ENCODE measurements around the gene CCT7.
"Not testable (repeated sequence)": the region's sequence is repeated elsewhere in the genome, so short reads cannot be mapped to it uniquely, and the experiment has no call there.

Gene CCT7

DNA sequence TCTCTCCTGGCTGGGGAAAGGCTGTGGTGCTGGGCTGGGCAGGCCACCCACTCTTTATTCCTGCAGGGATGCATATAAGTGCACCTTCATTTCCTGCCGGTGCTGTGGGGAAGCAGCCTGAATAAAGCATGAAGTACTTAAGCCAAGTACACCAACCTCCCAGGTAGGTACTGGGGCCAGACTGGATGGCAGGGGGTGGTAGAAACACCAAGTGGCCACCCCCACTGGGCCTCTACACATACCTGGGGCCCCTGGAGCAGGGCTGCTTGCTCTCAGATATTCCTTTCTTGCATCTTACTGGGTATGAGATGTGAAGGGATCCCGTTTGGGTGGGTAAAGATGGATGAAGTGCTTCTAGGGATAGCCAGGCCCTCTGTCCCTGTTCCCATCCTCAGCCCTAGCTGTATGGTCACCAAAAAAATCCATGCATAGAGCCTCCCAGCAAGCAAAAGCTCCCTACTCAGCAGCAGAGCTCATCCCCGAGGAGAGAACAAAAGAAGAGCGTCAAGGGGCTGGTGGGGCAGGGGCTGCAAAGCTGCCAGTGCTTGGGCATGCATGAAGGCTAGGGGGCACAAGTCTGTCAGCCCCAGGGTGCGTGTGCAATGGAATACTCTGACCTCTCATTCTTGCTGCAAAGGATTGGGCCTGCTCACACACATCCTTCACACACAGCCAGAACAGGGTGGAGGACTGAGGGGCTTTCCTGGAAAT is 22.0 kb downstream of the CCT7 start:
- DNase-seq, result no peak

DNA sequence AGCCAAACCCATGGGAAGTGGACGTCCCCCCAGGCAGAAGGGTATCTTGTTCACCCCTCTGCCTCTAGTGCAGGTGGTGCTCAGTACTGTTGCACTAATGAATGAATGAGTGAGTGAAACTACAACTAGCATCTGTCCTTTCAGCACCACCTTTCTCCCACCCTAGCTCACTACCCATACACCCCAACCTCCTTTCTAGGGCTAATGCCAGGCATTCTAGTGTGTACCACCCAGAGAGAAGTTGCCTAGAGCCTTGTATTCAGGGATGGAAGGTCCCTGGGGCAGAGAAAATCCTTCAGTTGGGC is 22.5 kb downstream of the CCT7 start:
- DNase-seq, result no peak

DNA sequence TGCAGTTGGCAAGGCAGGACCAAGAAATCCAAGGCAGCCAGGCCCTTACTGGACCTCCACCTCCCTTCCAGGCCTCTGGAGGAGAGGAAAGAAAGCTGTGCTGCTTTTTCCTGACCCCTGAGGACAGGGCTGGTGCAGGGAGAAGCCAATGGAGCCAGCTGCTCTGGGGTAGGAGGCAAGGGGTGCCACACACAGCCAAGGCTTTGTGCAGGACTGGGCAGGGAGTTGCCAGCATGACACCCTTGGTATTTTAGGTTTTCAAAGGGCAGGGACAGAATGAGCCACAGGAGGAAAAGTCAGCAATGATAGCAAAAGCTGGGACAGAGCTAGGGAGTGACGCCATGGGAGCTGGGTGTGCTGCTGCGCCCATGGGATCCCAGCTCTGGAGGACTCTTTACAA is 22.9 kb downstream of the CCT7 start:
- DNase-seq, result no peak

DNA sequence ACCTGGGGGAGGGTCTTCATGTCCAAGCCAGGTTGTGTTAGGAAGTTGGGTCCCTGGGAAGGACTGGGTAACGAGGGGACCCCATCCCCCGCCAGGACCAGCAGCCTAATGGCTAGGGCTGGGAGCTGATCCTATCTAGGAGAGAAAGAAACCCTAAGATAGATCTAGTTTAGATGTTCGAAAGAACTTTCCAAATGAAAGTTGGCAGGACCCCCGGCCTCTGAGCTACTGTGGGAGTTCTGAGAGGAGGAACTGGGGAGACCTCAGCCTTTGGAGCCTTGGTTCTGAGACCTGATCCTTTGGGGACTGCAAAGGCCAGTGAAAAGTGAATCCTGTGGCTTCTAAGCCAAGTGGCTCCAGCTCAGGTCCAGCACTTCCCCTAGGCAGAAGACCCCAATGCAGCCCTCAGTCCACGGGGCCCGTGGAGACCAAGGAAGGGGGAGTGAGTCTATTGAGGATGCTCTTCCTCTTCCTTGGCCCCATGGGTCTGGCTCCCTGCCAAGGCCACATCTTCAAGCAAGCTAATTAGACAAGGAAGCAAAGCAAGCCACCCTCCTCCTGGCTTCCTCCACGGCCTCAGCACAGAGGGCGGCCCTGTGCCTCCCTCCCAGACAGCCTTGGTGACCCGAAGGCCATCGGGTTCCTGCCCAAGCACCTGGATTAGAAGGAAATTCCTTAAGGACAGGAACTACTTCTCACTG is 23.5 kb downstream of the CCT7 start:
- peak; percentile 51 for DNase-seq

DNA sequence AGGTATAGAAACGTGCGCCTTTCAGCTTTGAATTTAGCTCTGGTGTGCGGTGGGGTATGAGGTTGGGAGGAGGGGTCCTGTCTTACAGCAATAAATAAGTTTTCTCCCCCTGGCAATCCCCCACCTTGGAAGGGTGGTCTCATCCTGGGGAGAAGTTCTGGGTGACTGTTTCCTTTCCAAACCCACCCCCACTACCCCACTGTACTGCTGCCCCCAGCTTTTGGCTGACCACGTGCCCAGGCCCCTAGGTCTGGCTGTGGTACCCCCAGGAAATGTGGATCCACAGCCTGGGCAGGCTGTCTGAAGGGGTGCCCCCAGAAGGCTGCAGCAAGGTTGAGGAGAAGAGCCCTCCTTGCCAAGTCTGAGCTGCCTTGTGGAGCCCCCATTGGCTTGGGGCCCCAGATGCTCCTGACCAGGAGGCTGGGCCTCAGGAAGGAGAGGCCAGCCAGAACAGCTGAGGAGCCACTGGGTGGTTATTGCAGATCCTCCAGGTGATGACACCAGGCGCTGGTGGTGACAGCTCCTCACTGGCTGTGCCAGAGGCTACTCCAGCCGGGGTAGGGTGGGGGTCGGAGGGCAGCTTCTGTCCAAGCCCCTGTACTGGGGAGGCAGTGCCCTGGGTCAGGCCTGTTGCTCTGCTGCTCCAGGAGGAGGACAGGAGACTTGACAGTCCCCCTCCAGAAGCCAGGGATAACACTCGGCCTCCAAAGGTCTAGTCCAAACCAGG is 24.2 kb downstream of the CCT7 start:
- DNase-seq, result no peak

DNA sequence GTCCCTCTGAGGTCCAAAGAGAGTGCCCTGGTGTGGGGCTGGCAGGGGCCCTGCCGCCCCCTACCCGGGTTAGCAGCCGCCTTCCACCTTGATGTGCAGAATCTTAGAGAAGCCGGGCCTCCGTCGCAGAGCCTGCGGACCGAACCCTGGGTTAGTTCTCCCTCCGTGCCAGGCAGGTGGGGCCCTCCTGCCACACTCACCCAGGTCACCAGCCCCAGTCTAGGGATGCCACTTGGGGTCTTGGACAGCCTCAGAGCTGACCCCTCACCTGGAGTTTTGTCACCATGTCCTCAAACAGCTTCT is 24.8 kb downstream of the CCT7 start:
- no peak for DNase-seq

DNA sequence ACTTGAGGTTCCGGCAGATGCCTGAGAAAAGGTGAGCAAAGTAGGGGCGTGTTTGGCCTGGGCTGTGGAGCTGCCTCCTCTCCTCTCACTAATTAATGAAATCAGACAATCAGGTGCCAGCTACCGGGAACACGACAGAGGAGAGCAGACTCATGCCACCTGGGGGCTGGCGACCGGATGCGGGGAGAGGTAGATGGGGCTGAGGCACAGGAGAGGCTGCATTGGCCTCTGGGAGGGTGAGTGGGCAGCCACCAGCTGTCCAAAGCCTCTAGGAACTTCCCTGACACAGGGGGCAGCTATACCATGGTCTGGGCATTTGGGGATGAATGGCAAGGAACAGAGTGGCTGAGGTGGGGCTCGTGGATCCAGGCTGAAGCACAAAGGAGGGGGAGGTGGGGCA is 25.2 kb downstream of the CCT7 start:
- no peak for DNase-seq

DNA sequence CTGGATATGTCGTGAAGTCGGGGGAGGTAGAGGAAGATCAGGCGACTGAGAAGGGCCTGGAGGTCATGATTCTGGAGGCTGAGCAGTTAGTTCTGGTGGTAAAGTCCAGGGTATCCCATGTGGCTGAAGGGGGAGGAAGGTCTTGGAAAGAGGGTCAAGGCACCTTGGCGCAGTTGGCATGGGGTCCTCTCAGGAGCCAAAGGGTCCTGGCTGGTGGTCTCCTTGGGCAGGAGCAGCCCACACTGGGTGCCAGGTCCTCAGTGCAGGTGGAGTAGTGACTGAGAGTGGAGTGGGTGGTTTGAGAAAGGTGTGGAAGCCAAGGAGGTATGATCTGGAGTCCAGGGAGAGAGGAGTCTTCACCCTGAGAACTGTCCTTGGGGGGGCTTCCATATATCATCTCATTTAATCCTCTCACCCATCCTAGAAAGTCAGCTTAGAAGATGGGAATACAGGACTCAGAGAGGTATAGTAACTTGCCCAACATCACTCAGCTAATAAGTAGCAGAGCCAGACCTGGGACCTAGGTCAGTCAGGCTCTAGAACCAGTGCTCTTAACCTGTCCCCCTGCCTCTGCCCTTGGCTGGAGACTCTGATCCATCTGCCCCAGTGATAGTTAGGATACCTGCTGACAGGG is 25.7 kb downstream of the CCT7 start:
- DNase-seq, result no peak

DNA sequence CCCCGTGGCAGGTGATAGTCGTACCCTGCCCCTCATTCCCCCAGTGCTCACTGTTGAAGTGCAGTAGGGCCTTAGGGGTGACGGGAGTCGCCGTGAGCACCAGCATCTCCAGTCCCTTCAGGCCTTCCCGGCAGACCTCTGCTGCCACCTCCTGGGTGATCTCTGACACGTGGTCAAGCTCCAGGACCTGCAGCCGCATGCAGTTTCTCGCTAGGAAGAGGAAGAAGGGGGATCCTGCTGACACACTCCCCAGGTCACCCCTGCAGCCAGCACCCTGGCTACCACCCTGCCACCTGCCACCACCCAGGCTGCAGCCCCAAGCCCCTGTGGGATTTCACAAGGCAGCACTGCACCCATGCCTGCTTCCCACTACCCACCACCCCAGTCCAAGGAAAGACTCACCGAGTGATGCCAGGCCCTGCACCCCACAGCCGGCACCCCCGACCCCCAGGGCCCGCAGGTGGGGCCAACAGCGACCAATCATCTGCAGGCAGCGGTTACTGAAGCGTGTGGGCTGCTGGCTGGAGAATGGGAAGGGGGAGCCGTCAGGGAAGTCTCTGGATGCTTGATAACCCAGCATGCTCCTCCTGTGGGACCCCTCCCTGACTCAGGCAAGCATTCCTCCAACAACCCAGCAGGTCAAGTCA is 26.4 kb downstream of the CCT7 start:
- DNase-seq, result peak; percentile 67

DNA sequence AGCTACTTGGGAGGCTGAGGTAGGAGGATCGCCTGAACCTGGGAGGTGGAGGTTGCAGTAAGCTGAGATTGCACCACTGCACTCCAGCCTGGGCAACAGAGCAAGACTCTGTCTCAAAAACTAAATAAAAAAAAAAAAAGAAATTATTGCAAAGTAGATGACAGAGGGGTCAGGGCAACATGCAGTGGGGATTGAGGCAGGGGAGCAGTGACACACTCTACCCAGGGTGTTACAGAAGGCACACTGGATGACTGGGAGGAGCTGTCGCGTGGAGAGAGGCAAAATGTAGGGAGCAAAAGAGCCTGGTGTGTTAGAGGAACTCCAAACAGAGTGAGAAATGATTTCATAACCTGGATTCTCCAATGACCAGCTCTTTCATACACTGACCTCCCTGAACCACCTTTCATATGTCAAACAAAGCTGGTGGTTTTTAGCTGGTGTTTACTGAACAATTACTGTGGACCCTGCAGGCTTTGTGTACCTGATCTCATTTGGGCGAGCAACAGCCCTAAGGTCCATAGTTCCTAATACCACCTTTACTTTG is 28.1 kb downstream of the CCT7 start:
- DNase-seq, result no peak

DNA sequence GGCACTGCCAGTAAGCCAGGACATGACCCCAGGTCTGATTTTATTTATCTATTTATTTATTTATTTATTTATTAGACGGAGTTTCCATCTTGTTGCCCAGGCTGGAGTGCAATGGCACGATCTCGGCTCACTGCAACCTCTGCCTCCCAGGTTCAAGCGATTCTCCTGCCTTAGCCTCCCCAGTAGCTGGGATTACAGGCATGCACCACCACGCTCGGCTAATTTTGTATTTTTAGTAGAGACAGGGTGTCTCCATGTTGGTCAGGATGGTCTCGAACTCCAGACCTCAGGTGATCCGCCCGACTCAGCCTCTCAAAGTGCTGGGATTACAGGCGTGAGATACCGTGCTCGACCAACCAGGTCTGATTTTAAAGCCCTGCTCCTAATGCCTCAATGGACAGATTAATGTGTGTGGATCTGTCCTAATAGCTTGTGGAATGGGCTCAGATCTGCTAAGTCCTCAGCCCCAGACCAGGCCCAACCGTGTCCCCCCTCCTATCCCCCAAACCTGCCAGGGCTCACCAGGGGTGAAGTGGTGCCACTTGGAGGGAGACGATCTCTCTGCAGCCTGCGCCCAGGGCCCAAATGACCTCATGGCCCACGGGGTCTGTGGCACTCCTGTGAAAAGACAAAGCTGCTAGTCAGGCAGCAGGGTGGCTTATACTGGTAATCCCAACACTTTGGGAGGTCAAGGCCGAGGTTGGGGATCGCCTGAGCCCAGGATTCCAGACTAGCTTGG is 28.8 kb downstream of the CCT7 start:
- DNase-seq, result not testable (repeated sequence)

DNA sequence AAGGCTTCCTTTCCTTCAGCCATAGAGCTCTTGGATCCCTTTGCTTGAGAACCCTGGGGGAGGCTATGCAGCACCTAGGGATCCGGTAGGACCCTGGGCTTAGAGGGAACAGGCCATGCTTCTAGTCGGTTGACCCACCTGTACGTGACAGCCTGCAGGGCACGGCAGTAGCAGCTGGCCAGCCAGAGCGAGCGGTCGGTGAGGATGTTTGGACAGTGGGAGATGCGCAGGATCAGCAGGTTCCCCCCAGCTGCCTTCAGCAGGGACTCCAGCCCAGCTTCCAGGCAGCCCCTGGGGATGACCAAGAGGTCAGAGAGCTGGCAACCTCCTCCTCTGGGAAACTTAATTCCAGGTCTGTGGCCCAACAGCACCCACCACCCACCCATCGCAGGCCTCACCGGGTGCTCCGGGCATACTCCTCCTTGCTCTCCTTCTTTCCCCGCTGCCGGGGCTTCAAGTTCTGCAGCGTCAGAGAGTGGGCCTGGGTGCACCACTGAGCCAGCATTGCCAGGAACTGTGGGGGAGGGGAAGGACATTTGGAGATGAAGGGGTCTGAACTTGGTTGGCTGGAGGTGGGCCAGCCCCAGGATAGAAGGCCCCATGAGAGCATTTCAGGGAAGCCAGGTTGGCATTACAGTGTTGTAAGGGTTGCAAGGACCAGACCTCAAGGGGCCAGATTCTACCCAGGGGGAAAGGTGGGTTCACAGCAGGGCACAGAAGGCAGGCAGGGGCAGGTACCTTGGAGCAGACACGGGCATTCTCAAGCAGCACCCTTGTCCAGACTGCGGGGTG is 29.6 kb downstream of the CCT7 start:
- DNase-seq, result no peak

DNA sequence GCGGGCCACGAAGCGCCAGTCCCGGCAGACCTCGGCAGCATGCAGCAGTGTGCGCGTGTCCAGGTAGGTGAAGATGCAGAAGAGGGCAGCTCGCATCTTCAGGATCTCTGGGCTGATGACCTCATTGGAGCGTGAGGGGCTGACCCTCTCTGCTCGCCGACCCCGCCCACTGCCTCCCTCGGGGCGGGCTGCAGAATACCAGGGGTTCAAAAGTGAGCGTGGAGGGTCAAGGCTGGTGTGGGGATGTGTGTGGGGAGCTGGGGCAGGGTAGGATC is 30.2 kb downstream of the CCT7 start:
- no peak for DNase-seq

DNA sequence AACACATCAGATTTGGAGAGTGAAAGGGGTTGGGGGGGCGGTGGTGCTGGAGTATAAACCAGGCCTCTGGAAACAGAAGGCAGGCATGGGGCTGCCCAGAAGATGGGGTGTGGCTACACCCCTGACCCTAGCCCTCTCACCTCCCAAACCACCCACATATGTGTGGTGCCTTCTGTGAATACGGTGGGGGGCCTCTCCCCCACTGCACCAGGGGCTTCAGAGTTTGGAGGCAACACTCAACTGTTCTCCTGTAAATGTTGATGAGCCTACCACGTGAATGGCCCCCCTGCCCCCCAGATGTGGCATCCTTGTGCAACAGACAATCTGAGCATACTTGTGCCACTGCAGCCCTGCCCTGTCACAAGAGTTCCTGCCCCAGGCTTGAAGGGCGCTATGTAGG is 30.7 kb downstream of the CCT7 start:
- no peak for DNase-seq

DNA sequence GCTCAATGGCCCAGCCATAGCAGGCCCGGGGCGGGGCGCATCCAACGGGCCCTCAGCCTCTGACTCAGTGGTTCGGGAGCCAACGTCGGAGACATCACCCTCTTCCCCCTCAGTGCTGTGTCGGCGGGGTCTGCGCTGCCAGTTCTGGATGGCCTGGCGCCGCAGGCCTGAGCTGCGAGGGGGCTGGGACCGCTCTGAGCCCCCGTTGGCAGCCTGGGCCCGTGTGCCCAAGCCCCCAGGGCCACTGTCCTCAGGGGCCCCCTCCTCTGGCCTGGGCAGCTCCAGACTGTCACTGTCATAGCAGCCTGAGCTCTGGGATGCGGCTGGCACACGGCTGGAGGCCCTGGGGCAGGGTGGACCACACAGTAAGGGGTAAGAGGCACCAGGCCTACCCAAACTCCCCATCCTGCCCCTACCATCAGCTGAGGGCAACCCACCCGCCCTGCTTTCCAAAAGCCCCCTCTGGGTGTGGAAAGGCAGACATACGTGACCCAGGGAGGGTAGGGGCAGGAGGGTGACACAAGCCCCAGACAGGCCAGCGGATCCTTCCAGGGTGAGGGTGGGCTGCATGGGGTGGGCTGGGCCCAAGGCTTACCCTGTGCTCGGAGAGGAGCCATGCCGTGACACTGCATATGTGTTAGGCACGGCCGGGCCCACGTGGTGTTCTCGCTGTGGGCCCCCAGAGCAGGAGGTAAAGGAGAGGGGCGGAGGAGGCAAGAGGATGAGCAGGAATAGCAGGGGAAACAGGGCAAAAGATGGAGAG is 31.4 kb downstream of the CCT7 start:
- no peak for DNase-seq

DNA sequence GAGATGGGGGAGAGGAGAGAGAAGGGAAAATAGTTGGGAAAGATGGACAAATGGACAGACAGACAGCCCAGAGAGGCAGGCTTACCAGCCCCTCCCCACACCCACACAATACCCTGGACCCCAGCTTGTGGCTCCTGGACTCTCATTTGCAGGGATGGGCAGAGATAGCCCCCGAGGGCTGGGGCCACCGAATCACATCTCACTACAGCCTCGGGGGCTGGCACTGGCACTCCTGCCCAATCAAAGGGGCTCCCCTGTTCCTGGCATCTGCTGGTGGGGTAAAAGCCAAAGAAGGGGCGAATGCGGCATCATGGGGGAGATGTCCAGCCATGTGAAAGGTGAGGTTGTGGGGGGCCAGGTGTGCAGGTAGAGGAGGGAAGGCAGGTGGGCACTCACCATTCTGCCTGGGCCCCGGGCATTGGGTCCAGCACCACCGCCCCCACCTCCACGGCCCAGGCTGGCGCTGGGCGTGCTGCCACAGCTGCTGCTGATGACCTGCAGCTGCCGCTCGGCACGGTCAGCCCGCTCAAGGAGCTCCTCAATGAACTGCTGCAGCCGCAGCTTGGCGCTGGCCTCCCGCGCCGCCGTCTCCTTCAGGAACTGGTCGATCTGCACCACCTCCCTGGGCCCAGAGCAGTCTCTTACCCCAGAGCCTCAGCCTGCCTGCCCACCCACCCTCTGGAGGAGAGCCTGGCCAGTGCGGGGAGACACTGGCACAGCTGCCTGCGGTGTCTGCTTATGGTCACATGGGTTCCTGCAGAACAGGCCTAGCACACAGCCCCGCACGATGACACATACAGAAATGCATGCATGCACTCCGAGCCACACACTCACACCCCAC is 32.2 kb downstream of the CCT7 start:
- no peak for DNase-seq

DNA sequence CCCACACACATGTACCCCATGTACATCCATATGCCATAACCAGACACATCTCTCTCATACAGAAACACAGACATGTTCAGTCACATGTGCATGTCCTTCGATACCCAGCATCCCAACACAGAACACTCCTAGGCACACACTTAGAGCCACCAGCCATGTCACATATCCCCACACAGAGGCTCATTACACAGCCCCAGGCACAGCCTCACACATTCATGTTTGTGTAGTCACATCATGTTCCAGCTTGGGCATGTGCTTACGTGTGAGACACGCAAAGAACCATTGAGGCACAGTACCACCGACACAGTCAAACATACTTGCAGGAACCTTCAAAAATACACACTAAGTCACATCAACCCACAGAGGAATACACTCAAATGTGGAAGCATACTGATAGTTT is 32.9 kb downstream of the CCT7 start:
- DNase-seq, result no peak

DNA sequence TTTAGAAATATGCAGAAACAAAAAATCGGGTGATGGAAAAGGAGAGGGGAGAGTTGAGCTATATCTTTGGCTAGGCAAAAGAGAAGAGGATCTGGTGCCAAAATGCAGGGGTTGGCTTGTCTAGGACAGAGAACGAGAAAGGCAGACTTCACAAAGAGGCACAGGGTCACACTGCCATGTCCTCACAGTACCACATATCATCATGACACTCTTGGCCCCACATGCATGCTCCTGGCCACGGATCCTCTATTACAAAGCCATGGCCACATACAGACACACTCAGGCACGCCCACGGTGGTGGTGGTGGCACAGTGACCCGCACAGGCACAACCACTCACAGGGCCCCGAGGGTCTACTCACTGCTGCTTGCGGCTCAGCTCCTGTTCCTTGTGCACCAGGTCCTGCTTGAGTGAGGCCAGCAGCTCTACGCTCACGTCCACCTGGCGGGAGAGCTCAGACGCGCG is 34.3 kb downstream of the CCT7 start:
- DNase-seq, result no peak

DNA sequence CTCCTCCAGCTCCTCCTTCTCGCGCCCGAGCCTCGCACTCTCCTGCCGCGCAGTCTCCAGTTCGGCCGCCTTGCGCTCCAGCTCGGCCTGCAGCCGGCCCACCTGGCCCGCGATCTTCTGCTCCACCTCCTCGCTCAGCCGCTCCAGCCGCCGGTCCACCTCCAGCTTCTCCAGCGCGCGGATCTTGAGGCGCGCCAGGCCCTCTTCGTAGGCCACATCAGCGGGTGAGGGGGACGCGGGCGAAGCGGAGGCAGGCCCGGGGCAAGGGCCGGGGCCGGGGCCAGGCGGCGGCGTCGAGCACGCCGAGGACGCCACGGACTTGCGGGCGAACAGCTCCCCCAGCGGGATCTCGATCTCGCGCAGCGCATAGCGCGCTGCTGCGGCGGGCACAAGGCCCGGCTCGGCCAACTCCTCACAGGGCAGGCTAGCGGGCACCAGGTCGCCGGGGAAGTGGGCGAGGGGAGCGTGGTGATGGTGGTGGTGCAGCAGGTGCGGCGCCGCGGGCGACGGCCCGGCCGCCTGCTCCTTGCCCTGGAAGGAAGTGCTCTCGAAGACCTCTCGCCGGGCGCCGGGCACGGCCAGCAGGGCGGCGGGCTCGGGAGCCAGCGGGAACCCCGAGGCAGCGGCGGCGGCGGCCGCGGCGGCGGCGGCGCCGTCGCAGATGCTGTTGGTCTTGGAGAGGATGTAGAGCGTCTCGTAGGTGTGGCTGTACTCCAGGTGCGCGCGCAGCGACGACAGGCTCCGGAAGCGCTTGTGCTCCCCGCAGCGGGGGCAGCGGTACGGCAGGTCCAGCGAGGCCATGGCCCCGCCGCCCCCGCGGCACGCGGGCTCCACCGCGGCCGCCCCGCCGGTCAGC is 35.0 kb downstream of the CCT7 start:
- peak; percentile 85 for DNase-seq

All from NCI-H82 (cell line).